GM10266 (cell line): ENCODE results near the gene ARID1B.

Experiments
- DNase-seq: peaks from one replicate; pipeline ENCODE4 v3.0.0; 2012; ENCODE audit errors: extremely low spot score
- CTCF ChIP-seq: IDR thresholded peaks from 2 replicates; pipeline ENCODE4 v1.5.1; 2012; ENCODE audit warnings: mild to moderate bottlenecking, low read depth; ENCODE audit not compliant: control insufficient read depth, insufficient read depth; ENCODE audit errors: missing control alignments

Gene ARID1B

GRCh38 chr6:157020398-157020797, 243.2 kb downstream of the ARID1B start:
- no peak for TF ChIP-seq CTCF
- DNase-seq: peak; percentile 46

GRCh38 chr6:157020881-157021343, 243.7 kb downstream of the ARID1B start:
- no peak for TF ChIP-seq CTCF
- DNase-seq: peak; percentile 82

DNA sequence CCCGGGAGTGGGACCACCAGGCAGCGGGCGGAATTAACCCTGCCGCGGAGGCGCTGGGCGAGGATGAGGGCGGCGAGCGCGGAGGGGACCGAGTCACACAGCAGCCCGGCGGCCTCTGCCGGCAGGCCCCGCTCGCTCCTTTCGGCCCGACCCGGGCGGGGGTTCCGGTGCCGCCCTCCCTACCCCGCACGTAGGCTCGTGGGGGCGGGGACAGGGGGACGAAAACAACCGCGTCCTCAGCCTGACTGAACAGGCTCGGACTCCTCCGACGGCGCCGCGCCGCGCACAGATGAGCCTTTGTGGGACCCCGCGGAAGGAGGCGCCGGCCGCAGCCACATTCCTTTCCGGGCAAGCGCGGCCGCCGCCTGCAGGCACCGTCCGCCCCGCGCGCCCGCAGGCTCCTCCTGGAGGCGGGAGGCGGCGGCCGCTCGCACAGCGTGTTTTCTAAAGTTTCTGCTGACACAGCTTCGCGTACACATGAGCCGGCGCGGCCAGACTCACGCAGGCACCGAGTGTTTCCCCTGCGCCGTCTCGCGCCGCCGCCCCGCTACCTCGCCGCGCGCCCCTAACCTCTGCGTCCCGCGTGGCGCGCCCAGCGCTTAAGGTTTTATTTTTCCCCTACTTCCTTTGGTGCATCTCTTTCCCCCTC, 244.3 kb downstream of the ARID1B start:
- peak; percentile 90 for DNase-seq
- peak; percentile 48 for TF ChIP-seq CTCF

- peak; percentile 94 for DNase-seq
- TF ChIP-seq CTCF: no peak
Observed at GRCh38 chr6:157021993-157022740, 245.0 kb downstream of the ARID1B start.

DNA sequence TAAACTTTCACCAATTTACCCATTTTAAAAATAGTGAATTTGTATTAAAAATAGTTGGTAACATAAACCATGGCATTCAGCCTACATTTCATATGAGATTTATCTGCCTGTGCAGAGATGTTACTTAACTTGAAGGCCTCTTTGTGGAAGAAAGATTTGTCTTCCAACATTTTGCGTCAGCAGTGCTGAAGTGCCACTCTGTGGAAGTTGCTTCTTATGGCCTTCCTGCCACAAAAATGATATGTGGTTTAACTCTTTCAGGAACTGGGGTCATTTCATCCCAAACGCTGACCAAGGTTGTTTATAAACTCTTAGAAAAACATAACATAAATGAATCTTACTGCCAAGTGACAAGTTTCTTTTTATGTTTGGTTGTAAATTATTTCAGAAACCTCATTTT, 246.8 kb downstream of the ARID1B start:
- no peak for TF ChIP-seq CTCF
- no peak for DNase-seq

GRCh38 chr6:157024745-157025144, 247.6 kb downstream of the ARID1B start:
- no peak for TF ChIP-seq CTCF
- no peak for DNase-seq

- DNase-seq: no peak
- no peak for TF ChIP-seq CTCF
Observed at GRCh38 chr6:157025437-157025836, 248.3 kb downstream of the ARID1B start.
